GM12878 (cell line): ENCODE measurements around the gene DGKB.

Experiments used
- BCL11A ChIP-seq: IDR thresholded peaks from 2 replicates; pipeline ENCODE4 v1.6.1; 2011; ENCODE audit warnings: low read depth, low read length
- ZZZ3 ChIP-seq: IDR thresholded peaks from 2 replicates; pipeline ENCODE4 v1.6.1; 2011; ENCODE audit warnings: low read depth; ENCODE audit not compliant: control insufficient read depth, insufficient read length

- TF ChIP-seq BCL11A: no peak
- TF ChIP-seq ZZZ3: no peak
These were observed 214.3 kb downstream of the DGKB start for GRCh38 chr7:14688208-14688607.
